ENCODE measurements around the gene OR2K2.
"Not testable (repeated sequence)": the region's sequence is repeated elsewhere in the genome, so short reads cannot be mapped to it uniquely, and the experiment has no call there.

Gene OR2K2

DNA sequence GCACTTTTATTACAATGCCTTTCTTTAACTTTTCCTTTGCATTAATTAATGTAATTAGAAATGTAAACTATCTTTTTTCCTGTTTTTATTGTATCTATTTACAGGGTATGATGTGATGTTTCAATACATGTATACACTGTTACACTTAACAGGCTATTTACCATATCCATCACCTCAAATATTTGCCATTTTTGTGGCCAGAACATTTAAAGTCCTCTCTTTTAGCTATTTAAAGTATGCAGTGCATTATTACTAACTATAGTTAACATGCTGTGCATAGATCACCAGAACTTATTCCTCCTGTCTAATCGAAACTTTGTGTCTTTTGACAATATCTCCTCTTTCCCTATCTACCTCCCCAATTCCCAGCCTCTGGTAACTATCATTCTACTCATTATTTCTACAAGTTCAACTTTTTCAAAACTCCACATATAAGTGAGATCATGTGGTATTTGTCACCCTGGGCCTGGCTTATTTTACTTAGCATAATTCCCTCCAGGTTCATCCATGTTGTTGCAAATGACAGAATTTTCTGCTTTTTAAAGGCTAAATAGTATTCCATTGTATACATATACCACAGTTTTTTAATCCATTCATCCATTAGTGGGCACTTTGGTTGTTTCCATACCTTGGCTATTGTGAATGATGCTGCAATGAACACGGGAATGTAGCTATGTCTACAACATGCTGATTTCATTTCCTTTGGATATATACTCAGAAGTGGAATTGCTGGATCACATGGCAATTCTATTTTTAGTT, 32.8 kb downstream of the OR2K2 start:
- DNase-seq, result no peak

DNA sequence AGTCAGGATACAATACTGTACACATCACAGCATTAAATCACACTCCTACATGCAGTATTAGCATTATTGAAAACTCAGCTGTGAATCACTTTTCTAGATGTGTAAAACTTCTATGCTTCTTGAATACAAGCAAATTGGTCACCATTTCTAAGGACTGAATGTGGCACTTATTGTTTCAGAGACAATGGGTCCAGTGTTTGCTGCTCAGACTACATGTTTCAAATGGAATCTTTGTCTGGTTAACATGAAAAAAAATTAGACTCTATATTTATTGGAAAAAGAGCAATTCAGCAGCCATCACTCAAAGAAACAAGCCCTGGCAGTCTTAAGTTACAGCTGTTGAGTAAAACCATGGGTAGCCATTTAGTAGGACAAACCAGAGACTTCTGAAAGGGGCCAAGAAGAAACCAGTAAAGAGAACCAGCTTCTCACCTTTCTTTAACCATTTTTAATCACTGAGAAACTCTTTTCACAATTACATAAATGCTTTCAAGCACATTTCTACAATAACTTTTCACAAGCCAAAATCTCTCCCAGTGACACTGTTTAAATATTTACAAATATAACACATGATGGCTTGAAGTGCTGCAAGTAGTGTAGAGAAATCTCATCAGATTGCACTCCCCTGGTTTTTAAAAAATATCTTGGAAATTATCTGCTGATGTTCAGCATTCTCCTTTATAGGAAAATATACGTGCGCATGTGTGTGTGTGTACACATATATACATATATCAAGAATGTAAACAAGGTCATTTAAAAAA, 35.2 kb downstream of the OR2K2 start:
- no peak for DNase-seq

DNA sequence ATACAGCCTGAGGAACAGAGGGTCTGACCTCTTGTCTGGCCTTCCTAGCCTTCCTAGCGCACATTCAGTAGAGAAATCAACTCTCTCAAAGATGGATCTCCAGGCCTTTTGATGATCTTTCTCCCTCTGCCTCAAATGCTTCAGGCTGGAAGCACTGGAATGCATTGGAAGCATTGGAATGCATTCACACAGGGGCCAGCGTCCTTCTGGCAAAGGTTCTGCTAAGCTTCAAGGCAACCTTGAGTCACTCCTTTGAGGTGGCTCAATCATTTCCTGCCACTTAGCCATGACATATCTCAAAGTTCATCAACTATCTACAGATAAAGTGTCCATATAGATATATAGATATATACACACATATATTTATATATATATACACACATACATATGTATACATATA, 42.9 kb downstream of the OR2K2 start:
- DNase-seq, result no peak

DNA sequence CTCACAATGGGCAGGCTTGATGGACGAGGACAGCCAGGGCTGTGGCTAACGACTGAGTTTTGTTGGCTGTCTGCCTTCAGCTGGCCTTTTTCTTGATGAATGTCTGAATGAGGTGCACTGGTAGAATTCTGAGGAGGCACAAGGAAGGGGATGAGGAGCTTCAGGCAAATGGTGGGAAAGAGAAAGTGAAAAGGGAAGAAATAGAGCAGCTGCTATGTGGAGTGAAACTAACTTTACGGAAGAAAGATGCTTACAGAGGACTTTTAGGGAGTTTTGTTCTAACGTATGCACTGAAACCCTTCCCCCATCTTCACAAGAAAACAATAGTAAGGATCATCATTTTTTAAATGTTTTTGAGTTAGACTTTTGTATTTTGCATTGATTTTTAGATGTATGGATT, 45.3 kb downstream of the OR2K2 start:
- DNase-seq, result no peak

DNA sequence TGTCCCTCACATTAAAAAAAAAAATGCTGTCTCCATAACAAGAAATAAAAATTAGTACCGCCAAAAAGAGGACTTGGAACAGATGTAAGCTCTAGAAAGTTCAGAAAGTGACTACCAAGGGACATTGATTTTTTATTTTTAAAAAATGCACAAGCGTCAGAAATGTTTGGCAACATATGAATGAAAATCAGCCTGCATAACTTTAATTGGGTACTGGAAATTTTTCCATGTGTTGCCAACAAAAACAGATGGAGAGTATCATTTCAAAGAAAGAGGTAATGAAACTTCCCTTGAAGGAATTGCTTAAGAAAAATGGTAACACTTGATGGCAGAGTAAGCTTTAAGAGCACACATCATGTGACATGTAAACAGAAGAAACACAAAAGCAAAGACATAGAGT, 47.2 kb downstream of the OR2K2 start:
- no peak for DNase-seq

DNA sequence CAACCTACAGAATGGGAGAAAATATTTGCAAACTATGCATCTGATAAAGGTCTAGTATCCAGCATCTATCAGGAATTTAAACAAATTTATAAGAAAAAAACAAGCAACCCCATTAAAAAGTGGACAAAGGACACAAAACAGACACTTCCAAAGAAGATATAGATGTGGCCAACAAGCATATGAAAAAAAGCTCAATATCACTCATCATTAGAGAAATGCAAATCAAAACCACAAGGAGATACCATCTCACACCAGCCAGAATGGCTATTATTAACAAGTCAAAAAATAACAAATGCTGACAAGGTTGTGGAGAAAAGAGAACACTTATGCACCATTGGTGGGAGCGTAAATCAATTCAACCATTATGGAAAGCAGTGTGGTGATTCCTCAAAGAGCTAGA, 49.2 kb downstream of the OR2K2 start:
- DNase-seq, result not testable (repeated sequence)
